Stromal cell of bone marrow (primary cell): ENCODE data around the gene THOC2.
"Not testable (repeated sequence)": the region's sequence is repeated elsewhere in the genome, so short reads cannot be mapped to it uniquely, and the experiment has no call there.

Experiments
- DNase-seq: peaks from one replicate; pipeline ENCODE4 v3.0.0-alpha.2; 2012; ENCODE audit warnings: low read depth

Gene THOC2

DNA sequence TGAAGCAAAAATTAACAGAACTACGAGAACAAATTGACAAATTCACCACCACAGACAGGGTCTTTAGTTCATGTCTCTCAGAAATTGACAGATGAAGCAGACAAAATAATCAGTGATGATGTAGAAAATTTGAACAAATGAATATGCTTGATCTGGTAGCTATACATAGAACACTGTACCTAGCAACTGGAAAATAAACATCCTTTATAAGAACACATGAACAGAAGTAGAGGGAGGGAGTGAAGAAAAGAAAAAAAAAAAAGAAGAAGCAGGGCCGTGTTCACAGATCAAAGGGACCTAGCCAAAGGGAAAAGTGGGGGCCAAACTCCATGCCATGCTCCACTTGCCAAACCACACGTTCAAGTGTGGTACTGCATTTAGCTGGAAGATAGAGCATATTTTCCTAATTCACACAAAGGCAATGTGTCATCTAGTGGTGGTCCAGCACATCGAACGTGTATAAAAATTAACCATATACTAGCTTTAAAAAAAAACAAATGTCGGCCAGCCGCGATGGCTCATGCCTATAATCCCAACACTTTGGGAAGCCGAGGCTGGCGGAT is 5.6 kb upstream of the THOC2 start:
- DNase-seq: no peak

DNA sequence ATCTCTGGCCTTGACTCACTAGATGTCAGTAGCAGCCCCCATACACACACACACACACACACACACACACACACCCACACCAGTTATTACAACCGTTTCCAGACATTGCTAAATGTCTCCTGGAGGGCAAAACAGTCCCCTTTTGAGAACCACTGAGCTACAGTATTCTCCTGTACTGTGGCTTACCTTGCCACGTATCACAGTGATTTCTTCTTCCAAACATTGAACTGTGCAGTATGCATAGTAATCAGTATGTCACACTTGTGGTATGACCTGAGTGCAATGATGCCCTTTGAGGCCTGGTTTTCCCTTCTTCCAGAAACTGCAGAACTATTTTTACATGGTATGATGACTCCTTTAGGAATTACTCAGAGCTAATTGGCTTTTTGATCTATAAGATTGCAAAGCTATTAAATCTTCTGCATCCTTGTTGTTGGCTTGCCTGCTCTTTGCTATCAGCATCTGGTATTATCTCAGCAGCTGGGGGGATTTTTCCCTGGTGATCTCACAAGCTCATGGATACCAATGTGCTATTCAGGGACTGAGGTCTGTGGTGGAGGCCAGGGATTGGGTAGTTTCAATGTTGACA is 3.6 kb upstream of the THOC2 start:
- peak; percentile 21 for DNase-seq

DNA sequence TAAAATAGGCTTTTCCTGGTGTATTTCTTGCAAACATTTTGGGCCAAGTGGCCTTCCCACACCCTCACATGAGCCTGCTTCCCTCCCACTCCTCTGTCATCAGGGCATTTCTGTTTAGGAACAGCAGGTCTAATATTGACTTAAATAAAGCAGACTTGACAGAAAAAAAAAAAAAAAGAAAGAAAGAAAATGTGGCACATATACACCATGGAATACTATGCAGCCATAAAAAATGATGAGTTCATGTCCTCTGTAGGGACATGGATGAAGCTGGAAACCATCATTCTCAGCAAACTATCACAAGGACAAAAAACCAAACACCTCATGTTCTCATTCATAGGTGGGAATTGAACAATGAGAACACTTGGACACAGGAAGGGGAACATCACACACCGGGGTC is 2.3 kb upstream of the THOC2 start:
- DNase-seq: not testable (repeated sequence)

DNA sequence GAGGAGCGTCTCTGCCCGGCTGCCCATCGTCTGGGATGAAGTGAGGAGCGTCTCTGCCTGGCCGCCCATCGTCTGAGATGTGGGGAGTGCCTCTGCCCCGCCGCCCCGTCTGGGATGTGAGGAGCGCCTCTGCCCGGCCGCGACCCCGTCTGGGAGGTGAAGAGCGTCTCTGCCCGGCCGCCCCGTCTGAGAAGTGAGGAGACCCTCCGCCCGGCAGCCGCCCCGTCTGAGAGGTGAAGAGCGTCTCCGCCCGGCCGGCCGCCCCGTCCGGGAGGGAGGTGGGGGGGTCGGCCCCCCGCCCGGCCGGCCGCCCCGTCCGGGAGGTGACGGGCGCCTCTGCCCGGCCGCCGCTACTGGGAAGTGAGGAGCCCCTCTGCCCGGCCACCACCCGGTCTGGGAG is 1.2 kb upstream of the THOC2 start:
- not testable (repeated sequence) for DNase-seq

DNA sequence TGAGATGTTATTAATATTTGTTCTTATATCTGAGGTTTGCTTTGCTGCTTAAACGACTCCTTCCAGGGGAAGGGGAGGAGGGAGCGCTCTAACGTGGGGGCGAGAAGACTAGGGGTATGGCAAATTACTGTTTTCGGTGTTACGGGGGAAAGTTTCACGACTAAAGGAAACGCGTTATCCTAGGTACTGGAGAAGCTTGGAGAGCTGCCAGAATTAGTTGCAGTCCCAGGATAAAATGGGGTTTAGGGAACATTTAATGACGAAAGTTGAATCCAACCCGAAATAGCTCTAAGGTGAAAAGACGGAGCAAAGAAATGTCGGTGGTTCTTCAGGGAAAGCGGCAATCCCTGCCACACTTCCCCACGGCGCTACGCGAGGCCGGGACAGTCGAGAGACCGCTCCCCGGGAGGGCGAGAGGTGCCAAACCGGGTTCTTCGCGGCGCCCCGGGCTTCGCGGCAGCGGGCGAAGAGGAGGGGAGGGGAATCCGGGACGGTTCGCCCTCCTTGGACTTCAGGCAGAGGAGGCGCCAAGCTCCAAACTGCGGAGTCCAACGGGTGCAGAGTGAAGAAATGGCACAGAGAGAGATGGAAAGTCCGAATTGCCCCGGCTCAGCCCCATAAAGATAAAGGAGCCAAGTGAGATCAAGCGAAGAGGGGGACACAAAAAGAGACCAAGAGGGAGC is 724 bp downstream of the THOC2 start:
- no peak for DNase-seq

DNA sequence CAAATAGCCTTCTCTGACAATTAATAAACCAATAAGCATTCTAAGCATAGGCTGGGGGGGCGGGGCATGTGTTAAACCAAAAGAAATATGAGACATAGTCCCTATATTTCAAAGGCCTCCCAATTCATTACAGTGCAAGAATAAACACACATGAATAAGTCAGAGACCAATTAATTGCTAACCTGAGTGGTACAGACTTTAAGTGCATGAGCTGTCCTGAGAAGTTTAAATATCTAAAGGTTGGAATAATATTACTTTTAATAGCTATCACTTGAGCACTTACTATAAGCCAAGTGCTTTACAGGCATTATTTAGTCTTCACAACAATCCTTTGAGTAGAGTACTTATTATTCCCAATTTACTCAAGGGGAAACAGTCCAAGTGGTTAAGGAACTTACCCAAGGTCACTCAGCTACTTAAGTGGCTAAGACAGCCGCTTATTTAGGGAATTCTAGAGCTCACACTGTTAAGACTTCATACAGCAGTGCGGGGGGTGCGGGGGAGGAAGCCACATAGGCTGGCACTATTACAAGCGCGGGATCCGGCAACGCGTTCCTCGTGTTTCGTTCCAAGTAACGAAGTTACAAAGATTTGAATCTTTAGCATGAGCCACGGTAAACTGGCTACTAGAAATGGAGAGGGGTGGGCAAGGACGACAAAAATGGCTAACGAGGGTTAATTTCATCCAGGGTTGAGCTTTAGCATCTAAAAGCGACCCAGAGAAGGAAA is 1.4 kb downstream of the THOC2 start:
- no peak for DNase-seq

DNA sequence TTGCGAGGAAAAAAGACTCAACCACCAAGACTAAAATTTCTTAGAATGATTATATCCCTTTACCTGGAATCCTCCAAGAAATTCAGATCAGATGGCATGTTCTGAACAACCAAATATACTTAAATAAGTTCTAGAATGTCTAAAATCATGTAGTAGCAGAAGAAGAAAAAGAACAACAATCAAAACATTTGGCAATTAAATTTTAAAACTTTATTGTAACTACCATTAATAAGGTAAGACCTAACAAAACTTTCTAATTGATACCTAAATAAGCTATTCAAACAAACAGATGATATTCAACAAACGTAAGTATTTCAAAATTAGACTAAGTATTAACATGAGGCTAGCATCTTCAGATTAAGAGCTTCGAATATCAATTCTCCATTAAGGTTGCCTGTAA is 4.3 kb downstream of the THOC2 start:
- no peak for DNase-seq

DNA sequence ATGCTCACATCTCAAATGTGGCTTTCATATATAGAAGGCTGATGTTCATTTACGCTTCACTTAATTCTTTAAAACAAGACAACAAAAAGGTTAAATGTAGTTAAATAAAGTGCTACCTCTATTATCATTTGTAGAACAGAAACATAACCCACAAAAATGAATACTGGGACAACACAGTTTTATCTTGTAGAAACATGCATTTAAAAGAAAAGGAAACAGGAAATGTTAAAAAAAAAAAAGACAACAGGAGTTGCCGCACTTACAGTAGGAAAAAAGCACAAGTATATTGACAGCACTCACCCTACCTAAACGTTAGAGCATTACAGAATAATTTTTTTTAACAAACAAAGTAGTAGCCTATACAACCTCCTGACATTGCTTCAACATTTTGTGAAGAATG is 4.8 kb downstream of the THOC2 start:
- no peak for DNase-seq

DNA sequence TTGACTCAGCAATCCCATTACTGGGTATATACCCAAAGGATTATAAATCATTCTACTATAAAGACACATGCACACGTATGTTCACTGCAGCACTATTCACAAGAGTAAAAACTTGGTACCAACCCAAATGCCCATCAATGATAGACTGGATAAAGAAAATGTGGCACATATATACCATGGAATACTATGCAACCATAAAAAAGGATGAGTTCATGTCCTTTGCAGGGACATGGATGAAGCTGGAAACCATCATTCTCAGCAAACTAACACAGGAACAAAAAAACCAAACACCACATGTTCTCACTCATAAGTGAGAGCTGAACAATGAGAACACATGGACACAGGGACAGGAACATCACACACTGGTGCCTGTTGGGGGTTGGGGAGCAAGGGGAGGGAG is 10.7 kb downstream of the THOC2 start:
- not testable (repeated sequence) for DNase-seq

DNA sequence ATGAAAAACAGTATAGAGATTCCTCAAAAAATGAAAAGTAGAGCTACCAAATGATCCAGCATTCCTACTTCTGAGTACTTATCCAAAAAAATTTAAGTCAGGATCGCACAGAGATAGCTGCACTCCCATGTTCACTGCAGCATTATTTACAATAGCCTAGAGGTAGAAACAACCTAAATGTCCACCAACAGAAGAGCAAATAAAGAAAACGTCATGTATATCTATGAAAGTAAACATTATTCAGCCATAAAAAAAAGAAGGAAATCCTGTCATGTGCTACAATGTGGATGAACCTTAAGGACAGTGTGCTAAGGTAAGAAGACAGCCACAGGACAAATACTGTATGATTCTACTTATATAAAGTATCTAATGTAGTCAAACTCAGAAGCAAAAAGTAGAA is 12.4 kb downstream of the THOC2 start:
- DNase-seq: no peak

DNA sequence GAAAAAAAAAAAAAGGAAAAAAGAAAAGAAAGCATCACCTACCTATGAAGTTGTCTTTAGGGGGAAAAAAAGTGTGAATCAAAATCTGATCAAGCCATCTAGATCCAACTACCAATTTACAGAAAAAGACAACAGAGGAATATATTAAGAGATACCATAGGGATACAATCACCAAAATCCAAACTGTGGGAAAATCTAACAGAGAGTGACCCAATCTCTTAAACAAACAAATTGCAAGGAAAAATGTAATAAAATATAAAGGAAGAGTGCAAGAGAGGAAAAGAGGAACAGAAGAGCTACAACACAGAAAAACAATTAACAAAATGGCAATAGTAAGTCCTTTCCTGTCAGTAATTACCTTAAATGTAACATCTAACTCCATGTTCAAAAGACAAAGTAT is 19.0 kb downstream of the THOC2 start:
- no peak for DNase-seq

DNA sequence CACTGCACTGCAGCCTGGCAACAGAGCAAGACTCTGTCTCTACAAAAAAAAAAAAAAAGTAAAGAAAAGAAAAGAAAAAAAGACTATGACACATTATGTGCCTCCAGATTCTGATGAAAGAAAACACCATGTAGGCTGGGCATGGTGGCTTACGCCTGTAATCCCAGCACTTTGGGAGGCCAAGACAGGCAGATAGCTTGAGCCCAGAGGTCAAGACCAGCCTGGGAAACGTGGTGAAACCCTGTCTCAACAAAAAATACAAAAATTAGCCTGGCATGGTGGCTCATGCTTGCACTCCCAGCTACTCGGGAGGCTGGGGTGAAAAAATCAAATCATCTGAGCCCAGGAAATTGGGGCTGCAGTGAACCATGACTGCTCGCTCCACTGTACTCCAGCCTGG is 19.4 kb downstream of the THOC2 start:
- DNase-seq: no peak

DNA sequence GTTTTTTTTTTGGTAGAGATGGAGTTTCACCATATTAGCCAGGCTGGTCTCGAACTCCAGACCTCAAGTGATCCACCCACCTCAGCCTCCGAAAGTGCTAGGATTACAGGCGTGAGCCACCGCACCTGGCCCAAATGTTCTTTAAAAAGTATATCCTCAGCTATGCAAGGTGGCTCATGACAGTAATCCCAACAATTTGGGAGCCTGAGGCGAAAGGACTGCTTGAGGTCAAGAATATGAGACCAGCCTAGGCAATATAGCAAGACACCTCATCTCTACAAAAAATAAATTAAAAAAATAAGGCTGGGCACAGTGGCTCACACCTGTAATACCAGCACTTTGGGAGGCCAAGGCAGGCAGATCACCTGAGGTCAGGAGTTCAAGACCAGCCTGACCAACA is 21.7 kb downstream of the THOC2 start:
- not testable (repeated sequence) for DNase-seq

DNA sequence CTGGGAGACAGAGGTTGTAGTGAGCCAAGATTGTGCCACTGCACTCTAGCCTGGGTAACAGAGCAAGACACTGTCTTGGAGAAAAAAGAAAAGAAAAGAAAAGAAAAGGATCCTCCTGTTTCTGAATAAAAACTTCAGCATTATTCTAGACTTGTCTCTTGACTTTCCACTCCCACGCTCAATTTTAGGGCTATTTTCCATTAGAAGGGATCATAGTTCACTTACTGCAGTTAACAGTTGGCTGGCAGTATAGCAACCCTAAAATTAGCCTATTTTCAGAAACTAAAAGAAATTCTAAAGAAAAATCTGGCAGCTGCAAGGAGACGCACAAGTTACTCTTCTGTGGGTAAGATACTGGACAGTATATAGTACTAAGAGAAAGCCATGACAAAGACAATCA is 28.1 kb downstream of the THOC2 start:
- DNase-seq: no peak

DNA sequence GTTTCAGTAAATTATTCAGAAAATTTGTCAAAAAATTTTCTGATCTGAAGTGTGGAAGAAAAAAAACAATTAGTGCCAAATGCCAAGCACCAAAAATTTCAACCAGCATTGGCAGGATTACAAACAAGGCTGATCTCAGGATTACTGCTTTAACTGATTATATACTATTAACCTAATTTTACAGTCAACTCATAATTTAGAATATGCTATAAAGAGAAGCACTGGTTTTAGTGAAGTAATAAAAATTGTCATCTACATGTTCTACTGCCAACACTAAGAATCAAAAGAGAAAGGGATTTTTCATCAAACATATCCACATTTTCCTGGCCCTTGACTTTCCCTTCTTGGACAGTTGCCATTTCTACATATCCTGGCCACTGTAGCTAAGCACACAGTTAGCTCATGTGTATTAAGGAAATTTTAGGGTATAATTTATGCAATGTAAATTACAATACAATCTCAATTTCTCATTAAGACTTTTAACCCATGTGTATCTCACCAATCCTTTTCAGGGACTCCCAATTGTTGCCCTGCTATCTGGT is 33.8 kb downstream of the THOC2 start:
- peak; percentile 2 for DNase-seq

DNA sequence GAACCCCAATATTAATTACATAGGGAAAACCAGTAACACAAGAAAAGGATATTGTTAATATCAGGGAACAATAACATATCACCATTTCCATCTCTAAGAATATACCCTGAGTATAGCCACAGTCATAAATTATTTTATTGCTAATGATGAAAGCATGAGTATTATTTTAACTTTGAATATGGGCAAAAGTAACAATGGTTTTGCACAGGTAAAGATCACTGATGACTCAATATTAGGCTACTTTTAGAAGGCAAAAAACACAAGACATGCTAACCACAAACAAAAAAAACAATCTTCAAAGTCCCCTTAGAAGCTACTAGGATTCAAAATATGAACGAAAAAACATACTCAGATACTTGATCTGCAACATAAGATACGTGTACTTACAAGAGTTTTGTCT is 36.5 kb downstream of the THOC2 start:
- no peak for DNase-seq

DNA sequence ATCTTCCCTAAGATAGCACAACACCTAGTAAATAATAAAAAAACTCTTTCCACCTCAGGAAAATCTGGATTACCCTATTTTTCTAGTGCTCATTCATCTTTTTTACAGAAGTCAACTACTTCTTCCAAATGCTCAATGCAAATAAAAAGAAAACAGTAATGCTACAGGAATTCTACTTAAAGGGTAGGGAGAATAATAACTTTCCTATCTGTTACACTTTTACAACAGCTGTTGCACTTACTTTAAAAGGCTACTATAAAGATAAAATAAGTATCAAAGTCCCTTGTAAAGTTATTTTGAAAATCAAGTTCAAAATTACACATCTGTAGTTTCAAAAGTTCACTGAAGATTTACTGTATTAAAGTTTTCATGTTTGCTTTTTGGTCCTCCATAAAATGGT is 37.6 kb downstream of the THOC2 start:
- DNase-seq: no peak

DNA sequence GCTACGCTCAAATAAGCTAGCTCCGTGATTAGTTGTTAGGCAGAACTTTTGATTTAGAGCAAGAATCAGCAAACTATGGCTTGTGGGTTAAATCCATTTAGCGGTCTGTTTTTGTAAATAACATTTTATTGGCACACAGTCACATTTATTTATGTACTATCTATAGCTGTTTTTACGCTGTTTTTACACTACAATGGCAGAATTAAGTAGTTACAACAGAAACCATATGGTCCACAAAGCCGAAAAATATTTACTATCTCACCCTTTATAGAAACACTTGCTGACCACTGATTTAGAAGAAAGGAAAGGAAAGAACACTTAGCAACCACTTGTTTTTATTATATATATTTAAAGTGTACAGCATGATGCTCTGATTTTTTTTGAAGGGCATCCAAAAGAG is 41.1 kb downstream of the THOC2 start:
- no peak for DNase-seq

DNA sequence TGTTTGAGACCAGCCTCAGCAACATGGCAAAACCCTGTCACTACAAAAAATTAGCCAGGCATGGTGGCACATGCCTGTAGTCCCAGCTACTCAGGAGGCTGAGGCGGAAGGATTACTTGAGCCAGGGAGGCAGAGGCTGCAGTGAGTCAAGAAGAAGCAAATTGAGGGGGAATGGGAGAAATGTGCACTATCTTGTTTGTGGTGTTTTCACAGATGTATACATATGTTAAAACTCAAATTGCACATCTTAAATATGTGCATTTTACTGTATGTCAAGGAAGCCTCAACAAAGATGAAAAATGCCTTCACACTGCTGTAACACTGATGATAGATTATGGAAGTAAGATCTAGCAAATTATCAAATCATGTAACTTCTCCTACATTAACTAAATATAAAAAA is 44.3 kb downstream of the THOC2 start:
- DNase-seq: no peak

DNA sequence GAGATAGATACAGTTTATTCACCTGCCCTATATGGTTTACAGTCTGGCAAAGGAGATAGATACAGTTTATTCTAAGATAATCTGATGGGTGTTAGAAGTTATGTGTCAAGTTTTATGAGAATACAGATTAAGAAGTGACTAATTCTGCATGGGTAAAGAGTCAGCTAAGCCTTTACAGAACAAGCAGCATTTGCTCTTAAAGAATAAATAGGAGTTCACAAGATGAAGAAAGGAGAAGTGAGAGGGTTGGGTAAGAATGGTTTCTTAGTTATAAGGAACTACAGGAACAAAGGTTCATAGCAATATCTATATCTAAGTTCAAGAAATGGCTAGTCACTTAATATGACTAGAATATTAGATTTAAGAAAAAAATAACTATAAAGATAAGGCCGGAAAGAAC is 47.6 kb downstream of the THOC2 start:
- DNase-seq: no peak

DNA sequence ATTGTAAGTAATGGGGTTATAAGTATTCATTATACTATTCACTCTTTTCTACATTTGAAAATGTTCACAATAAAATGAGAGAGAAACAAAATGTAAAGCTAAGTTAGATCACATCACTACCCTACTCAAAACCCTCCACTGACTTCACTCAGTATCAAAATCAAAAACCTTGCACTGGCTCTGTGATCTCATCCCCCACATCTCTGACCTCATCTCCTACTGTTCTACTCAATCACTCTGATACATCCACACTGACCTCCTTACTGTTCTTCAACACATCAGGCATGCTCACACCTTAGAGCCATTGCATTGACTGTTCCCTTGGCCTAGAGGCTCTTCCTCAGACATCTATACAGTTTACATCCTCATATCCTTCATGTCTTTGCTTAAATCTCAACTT is 50.7 kb downstream of the THOC2 start:
- DNase-seq: no peak

DNA sequence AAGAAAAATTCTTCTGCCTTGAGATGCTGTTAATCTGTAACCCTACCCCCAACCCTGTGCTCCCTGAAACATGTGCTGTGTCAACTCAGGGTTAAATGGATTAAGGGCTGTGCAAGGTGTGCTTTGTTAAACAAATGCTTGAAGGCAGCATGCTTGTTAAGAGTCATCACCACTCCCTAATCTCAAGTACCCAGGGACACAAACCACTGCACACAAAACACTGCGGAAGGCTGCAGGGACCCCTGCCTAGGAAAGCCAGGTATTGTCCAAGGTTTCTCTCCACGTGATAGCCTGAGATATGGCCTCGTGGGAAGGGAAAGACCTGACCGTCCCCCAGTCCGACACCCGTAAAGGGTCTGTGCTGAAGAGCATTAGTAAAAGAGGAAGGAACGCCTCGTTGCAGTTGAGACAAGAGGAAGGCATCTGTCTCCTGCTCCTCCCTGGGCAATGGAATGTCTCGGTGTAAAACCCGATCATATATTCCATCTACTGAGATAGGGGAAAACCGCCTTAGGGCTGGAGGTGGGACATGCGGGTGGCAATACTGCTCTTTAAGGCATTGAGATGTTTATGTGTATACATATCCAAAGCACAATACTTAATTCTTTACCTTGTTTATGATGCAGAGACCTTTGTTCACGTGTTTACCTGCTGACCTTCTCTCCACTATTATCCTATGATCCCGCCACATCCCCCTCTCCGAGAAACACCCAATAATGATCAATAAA is 53.0 kb downstream of the THOC2 start:
- not testable (repeated sequence) for DNase-seq
